ENCODE data around the gene THADA. TPM values are rescaled to one million over a fixed set of nuclear protein-coding genes. Genes with fewer than 3 reads are reported as not detected.

THADA gene
- total RNA-seq, 4 donors from 2014 or later: 31.2 to 68.8 (median 54.9) TPM

GRCh38 chr2:43460174-43460546 is 135.7 kb downstream of the THADA start:
- peaks cover 9 to 33% of the 10 kb centered on the region in 2 donors for H3K4me1 ChIP-seq
- H3K27me3 ChIP-seq: no peaks in the 10 kb centered on the region
- no peaks in the 10 kb centered on the region for H3K9me3 ChIP-seq
- H3K36me3 ChIP-seq: no peaks in the 10 kb centered on the region
- intact Hi-C loops (cut with DNase I; ENCODE audit: low total_unique reads): no loop called here
- H3K4me3 ChIP-seq: no peak overlapping the region
- DNase-seq: no peak
- H3K27ac ChIP-seq: peak overlapping the region; percentile 76 to 78
- no peak for TF ChIP-seq POLR2A (IDR thresholded peaks at IDR 0.05)
- TF ChIP-seq CTCF (IDR thresholded peaks at IDR 0.05): no peak

GRCh38 chr2:43459446-43460173 is 136.2 kb downstream of the THADA start:
- H3K27ac ChIP-seq: peak overlapping the region; percentile 76 to 78
- no peaks in the 10 kb centered on the region for H3K36me3 ChIP-seq
- intact Hi-C loops (cut with DNase I; ENCODE audit: low total_unique reads): no loop called here
- no peaks in the 10 kb centered on the region for H3K27me3 ChIP-seq
- no peak for TF ChIP-seq CTCF (IDR thresholded peaks at IDR 0.05)
- no peak for TF ChIP-seq POLR2A (IDR thresholded peaks at IDR 0.05)
- no peak overlapping the region for H3K4me3 ChIP-seq
- DNase-seq: no peak
- no peaks in the 10 kb centered on the region for H3K9me3 ChIP-seq
- peaks cover 9 to 33% of the 10 kb centered on the region in 2 donors for H3K4me1 ChIP-seq

- Histone ChIP-seq H3K9me3 (no peaks in the 10 kb centered on the region), H3K36me3 (no peaks in the 10 kb centered on the region), H3K4me1 (peaks cover 7 to 33% of the 10 kb centered on the region in 2 donors), H3K27me3 (no peaks in the 10 kb centered on the region), H3K4me3 (no peak overlapping the region), H3K27ac (peak overlapping the region; percentile 76 to 78)
- intact Hi-C loops (cut with DNase I; ENCODE audit: low total_unique reads): no loop called here
- no peak for TF ChIP-seq POLR2A (IDR thresholded peaks at IDR 0.05)
- TF ChIP-seq CTCF (IDR thresholded peaks at IDR 0.05): no peak
- no peak for DNase-seq
These were observed 137.7 kb downstream of the THADA start for GRCh38 chr2:43458014-43458628.

GRCh38 chr2:43455731-43456642 is 139.9 kb downstream of the THADA start:
- peaks cover 0 to 22% of the 10 kb centered on the region in 2 donors for H3K4me1 ChIP-seq
- intact Hi-C loops (cut with DNase I; ENCODE audit: low total_unique reads): no loop called here

More at GRCh38 chr2:43455731-43456642, 139.9 kb downstream of the THADA start:
- TF ChIP-seq POLR2A (IDR thresholded peaks at IDR 0.05): no peak
- no peak for TF ChIP-seq CTCF (IDR thresholded peaks at IDR 0.05)
- H3K4me3 ChIP-seq: no peak overlapping the region
- no peaks in the 10 kb centered on the region for H3K36me3 ChIP-seq
- no peaks in the 10 kb centered on the region for H3K27me3 ChIP-seq
- no peaks in the 10 kb centered on the region for H3K9me3 ChIP-seq
- no peak for DNase-seq
- H3K27ac ChIP-seq: peak overlapping the region; percentile 13 to 78
